ENCODE data around the gene MAB21L4. TPM values are rescaled to one million over a fixed set of nuclear protein-coding genes. Genes with fewer than 3 reads are reported as not detected.

The MAB21L4 gene
- total RNA-seq, 2 experiments from 2014 or later: not detected

DNA sequence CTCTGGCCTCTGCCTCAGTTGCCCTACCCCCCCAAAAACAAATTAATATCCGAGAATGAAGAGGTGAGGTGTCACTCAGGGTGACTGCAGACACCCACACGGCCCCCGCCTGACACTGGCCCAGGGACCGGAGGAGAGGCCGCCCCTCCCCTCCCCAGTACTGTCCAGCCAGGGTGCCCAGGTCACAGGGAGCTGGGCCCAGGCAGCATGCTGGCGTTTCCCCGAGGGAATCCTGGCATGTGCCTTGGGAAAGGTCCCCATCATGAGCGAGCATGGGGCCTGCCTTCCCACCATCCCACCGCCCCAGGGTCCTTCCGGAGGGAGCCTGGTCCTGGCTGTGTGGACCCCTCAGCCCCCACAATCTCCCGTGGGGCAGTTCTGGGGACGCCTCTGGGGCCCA, 3.0 kb downstream of the MAB21L4 start:
- H3K4me1 Mint-ChIP-seq (ENCODE audit: low read depth): peaks cover 5% of the 10 kb centered on the region
- H3K9me3 Mint-ChIP-seq: no peaks in the 10 kb centered on the region
- ATAC-seq (no peak), DNase-seq (no peak)
- TF ChIP-seq, protein P1, sequence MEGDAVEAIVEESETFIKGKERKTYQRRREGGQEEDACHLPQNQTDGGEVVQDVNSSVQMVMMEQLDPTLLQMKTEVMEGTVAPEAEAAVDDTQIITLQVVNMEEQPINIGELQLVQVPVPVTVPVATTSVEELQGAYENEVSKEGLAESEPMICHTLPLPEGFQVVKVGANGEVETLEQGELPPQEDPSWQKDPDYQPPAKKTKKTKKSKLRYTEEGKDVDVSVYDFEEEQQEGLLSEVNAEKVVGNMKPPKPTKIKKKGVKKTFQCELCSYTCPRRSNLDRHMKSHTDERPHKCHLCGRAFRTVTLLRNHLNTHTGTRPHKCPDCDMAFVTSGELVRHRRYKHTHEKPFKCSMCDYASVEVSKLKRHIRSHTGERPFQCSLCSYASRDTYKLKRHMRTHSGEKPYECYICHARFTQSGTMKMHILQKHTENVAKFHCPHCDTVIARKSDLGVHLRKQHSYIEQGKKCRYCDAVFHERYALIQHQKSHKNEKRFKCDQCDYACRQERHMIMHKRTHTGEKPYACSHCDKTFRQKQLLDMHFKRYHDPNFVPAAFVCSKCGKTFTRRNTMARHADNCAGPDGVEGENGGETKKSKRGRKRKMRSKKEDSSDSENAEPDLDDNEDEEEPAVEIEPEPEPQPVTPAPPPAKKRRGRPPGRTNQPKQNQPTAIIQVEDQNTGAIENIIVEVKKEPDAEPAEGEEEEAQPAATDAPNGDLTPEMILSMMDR (IDR thresholded peaks at IDR 0.05): no peak
- CTCF ChIA-PET: interaction anchor here (1.8 kb wide), 1 partner anchor 21 kb away, joined by 7 read pairs; no protein-coding TSS in a partner anchor
- H3K27ac Mint-ChIP-seq: no peak overlapping the region
- H3K27me3 Mint-ChIP-seq: no peaks in the 10 kb centered on the region
- intact Hi-C loops (cut with micrococcal nuclease): no loop called here
- POLR2A ChIA-PET: no interaction called here
- no peak overlapping the region for H3K4me3 Mint-ChIP-seq
- H3K36me3 Mint-ChIP-seq (ENCODE audit: low read depth): no peaks in the 10 kb centered on the region

DNA sequence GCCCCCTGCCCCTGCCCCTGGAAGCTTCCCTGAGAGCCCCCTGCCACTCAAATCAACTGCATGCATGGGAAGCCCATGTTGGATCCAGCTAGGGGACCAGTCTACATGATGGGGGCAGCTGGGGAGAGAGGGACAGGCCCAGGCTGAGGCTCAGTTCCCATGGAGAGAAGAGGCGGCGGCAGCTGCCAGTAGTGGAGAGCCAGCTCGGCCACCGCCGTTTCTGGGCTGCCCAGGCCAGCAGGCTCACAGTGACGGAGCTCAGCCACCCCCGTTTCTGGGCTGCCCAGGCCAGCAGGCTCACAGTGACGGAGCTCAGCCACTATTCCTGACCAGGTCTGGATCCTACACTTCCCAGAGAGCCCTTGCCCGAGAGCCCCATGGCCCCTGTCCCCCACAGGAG, 3.6 kb downstream of the MAB21L4 start:
- CTCF ChIA-PET: interaction anchor here (0.8 kb wide), 1 partner anchor 22 kb away, joined by 4 read pairs; no protein-coding TSS in a partner anchor
- TF ChIP-seq, protein P1 (IDR thresholded peaks at IDR 0.05): no peak
- intact Hi-C loops (cut with micrococcal nuclease): no loop called here
- no peak for DNase-seq
- POLR2A ChIA-PET: no interaction called here
- Mint-ChIP-seq H3K9me3 (no peaks in the 10 kb centered on the region), H3K36me3 (ENCODE audit: low read depth) (no peaks in the 10 kb centered on the region), H3K4me3 (no peak overlapping the region), H3K27ac (no peak overlapping the region), H3K27me3 (no peaks in the 10 kb centered on the region), H3K4me1 (ENCODE audit: low read depth) (peaks cover 5% of the 10 kb centered on the region)
- no peak for ATAC-seq

DNA sequence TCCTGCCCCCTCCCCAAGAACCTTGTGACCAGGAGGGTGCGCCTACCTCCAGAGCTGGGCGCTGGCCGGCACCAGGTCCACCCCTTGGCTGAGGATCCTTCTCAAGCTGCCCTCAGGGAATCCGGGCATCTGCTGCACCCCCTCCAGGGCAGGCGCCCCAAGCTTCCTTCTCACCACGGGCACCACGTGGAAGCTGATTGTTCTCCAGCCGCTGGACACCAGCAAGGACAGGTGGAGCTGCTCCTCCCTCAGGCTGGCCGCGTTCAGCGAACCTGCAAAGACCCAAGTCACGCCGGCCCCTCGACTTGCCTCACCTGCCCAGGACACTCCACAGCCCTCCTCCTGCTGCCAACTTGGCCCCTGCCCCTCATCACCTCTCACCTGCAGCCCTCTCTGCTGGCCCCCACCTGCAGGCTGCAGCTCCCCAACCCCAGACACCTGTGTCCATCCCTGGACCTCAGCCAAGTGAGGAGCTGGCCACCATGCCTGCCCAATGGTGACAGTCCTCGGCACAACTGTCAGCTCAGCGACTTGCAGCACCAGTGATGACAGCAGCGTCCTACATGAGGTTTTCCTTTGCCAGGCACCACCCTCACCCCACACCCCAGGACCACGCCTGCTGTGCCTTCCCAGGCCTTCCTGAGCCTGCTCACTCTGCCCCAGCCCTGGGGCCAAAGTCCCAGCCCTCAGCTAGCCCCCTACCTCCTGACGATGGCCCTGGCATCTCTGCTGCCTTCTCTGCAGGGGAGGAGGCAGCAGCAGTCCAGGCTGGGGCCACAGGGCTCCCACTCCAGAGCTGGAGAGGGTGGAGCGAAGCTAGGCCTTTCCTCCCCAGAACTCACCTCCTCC, 4.2 kb downstream of the MAB21L4 start:
- no peak overlapping the region for H3K4me3 Mint-ChIP-seq

DNA sequence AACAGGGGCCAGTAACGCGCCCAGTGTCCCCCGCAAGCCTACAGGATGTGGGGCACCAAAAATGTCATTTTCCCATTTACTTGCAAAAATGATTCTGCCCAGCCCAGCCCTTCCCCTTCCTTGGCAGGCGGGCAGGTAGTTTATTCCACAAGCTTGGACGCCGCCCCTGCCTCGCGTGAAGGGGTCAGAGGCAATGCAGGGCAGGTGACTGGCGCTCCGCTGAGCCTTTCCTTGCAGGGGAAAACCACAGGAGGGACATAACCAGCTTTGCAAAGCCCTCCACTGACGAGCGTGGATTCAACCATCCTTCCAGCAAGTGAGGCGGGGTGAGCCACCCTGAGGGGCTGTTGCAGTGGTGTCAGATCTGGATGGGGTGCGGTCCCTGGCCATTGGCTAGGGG, 5.3 kb downstream of the MAB21L4 start:
- TF ChIP-seq, protein P1 (IDR thresholded peaks at IDR 0.05): no peak
- intact Hi-C loops (cut with micrococcal nuclease): no loop called here
- ChIA-PET CTCF (interaction anchor here (1.1 kb wide), 1 partner anchor 23 kb away, joined by 4 read pairs; no protein-coding TSS in a partner anchor), POLR2A (no interaction called here)
- Mint-ChIP-seq H3K4me3 (no peak overlapping the region), H3K27ac (no peak overlapping the region), H3K36me3 (ENCODE audit: low read depth) (no peaks in the 10 kb centered on the region), H3K27me3 (no peaks in the 10 kb centered on the region), H3K9me3 (no peaks in the 10 kb centered on the region), H3K4me1 (ENCODE audit: low read depth) (peaks cover 5% of the 10 kb centered on the region)
- DNase-seq: no peak
- no peak for ATAC-seq

More for the DNA sequence above, 4.2 kb downstream of the MAB21L4 start:
- peaks cover 5% of the 10 kb centered on the region for H3K4me1 Mint-ChIP-seq (ENCODE audit: low read depth)
- TF ChIP-seq, protein P1 (IDR thresholded peaks at IDR 0.05): no peak
- H3K27ac Mint-ChIP-seq: no peak overlapping the region
- intact Hi-C loops (cut with micrococcal nuclease): no loop called here
- no peaks in the 10 kb centered on the region for H3K36me3 Mint-ChIP-seq (ENCODE audit: low read depth)
- POLR2A ChIA-PET: interaction anchor here (0.5 kb wide), 1 partner anchor 121 kb away, joined by 3 read pairs; no protein-coding TSS in a partner anchor
- H3K9me3 Mint-ChIP-seq: no peaks in the 10 kb centered on the region
- CTCF ChIA-PET: interaction anchor here (0.6 to 1.1 kb wide), 3 partner anchors 22 to 40 kb away, joined by 3 to 4 read pairs (median 4); no protein-coding TSS in a partner anchor
- no peak for ATAC-seq
- no peaks in the 10 kb centered on the region for H3K27me3 Mint-ChIP-seq
- no peak for DNase-seq
